ENCODE measurements around the gene ATP11A. TPM values are rescaled to one million over a fixed set of nuclear protein-coding genes. Genes with fewer than 3 reads are reported as not detected.

ATP11A gene
- total RNA-seq, 3 donors from 2014 or later: 15.5 to 28.7 (median 19.4) TPM

GRCh38 chr13:112776354-112776753, 86.5 kb downstream of the ATP11A start:
- TF ChIP-seq, protein P1, sequence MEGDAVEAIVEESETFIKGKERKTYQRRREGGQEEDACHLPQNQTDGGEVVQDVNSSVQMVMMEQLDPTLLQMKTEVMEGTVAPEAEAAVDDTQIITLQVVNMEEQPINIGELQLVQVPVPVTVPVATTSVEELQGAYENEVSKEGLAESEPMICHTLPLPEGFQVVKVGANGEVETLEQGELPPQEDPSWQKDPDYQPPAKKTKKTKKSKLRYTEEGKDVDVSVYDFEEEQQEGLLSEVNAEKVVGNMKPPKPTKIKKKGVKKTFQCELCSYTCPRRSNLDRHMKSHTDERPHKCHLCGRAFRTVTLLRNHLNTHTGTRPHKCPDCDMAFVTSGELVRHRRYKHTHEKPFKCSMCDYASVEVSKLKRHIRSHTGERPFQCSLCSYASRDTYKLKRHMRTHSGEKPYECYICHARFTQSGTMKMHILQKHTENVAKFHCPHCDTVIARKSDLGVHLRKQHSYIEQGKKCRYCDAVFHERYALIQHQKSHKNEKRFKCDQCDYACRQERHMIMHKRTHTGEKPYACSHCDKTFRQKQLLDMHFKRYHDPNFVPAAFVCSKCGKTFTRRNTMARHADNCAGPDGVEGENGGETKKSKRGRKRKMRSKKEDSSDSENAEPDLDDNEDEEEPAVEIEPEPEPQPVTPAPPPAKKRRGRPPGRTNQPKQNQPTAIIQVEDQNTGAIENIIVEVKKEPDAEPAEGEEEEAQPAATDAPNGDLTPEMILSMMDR (IDR thresholded peaks at IDR 0.05): no peak
- H3K4me3 ChIP-seq: no peak overlapping the region
- DNase-seq (no peak), ATAC-seq (no peak)
- H3K9me3 ChIP-seq: no peaks in the 10 kb centered on the region
- intact Hi-C loops (cut with DNase I, micrococcal nuclease): no loop called here
- no peaks in the 10 kb centered on the region for H3K36me3 ChIP-seq (ENCODE audit: low read depth)
- peaks cover 13% of the 10 kb centered on the region for H3K4me1 ChIP-seq (ENCODE audit: low read depth)

DNA sequence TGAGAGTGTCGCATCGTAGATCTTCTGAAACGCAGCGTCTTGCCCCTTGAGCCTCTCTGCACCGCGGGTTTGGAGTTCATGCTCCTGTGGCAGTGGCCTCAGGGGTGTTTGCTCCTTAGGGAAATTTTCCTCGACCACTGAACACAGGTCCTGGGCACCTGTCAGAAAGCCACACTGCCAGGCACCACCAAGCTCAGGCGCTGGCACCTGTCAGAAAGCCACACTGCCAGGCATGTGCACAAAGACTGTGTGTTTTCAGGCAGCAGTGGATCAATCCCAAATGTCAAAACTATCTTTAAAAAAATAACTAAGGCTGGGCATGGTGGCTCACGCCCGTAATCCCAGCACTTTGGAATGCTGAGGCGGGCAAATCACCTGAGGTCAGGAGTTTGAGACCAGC, 87.1 kb downstream of the ATP11A start:
- intact Hi-C loops (cut with DNase I, micrococcal nuclease): no loop called here
- Histone ChIP-seq H3K36me3 (ENCODE audit: low read depth) (no peaks in the 10 kb centered on the region), H3K9me3 (no peaks in the 10 kb centered on the region), H3K4me3 (no peak overlapping the region), H3K4me1 (ENCODE audit: low read depth) (peaks cover 6% of the 10 kb centered on the region)
- TF ChIP-seq, protein P1 (IDR thresholded peaks at IDR 0.05): no peak
- no peak for DNase-seq
- ATAC-seq: no peak

DNA sequence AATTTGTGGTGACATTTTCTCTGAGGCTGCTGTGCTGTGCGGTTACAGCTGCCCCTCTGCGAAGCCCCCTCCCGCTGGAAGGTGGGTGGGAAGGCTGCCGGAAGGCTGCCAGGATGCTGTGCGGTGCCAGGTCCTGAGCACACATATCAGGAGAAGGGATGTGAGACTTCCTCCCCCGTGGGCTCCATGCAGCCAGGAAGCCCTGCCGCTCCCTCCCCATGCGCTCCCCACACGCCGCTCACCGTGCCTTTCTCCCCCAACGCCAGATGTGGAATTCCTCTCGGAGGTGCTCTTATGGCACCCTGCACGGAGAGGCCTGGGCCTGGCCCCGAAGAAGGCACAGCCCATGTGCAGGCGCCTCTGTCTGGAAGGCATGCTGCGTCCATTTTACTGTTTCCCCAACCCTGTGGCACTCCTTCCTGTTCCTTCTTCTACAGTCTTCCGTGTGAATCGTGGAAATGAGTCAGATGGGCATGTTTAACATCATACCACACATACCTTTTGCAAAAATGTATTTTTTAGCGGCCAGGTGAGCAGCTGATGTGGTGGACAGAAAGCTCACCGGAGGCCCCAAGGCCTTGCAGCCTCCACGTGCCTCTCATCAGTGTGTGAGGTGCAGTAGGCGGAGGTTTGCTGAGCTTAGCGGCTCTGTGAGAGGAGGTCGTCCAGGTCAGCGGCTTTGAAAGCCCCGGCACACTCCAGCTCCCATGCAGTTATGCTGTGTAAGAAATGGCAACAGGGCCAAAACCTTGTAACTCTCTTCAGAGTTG, 88.0 kb downstream of the ATP11A start:
- DNase-seq (no peak), ATAC-seq (no peak)
- no peaks in the 10 kb centered on the region for H3K9me3 ChIP-seq
- no peaks in the 10 kb centered on the region for H3K36me3 ChIP-seq (ENCODE audit: low read depth)
- H3K4me3 ChIP-seq: no peak overlapping the region
- intact Hi-C loops (cut with DNase I, micrococcal nuclease): no loop called here
- peaks cover 4% of the 10 kb centered on the region for H3K4me1 ChIP-seq (ENCODE audit: low read depth)
- TF ChIP-seq, protein P1 (IDR thresholded peaks at IDR 0.05): no peak

DNA sequence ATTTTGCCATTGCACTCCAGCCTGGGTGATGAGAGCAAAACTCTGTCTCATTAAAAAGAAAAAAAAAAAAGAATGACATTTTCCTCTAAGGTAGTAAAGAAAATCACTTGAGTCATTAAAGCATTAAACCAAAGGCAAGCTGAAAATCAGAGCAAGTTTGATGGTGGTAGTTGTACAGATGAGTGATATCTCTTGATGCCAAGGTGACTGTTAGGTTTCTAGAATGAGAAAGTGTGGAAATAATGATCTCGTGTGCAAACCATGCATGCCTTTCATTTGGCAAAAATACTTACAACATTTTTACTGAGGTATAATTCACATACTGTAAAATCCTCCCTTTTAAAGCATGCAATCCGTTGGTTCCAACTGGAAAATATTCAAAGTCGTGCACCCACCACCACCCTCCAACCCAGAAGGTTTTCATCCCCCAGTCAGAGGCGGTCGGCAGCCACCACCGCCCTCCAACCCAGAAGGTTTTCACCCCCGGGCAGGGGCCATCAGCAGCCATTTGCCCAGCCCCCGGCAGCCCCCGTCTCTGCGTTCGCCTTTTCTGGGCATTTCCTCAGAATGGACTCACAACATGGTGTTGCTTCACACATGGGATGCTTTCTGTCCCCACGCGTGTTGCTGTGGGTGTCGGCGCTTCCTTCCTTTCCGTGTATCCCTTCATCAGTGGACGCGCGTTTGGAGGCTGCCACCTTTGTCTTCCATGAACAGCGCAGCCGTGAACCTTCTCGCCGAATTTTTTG, 90.2 kb downstream of the ATP11A start:
- no peak overlapping the region for H3K4me3 ChIP-seq
- intact Hi-C loops (cut with DNase I, micrococcal nuclease): no loop called here
- no peaks in the 10 kb centered on the region for H3K9me3 ChIP-seq
- H3K36me3 ChIP-seq (ENCODE audit: low read depth): no peaks in the 10 kb centered on the region
- ATAC-seq (no peak), DNase-seq (no peak)
- TF ChIP-seq, protein P1 (IDR thresholded peaks at IDR 0.05): no peak
- no peaks in the 10 kb centered on the region for H3K4me1 ChIP-seq (ENCODE audit: low read depth)

- H3K4me3 ChIP-seq: no peak overlapping the region
- no peak for DNase-seq
- intact Hi-C loops (cut with DNase I, micrococcal nuclease): no loop called here
Observed at GRCh38 chr13:112781287-112781686, 91.4 kb downstream of the ATP11A start.

More at GRCh38 chr13:112781287-112781686, 91.4 kb downstream of the ATP11A start:
- Histone ChIP-seq H3K9me3 (no peaks in the 10 kb centered on the region), H3K4me1 (ENCODE audit: low read depth) (no peaks in the 10 kb centered on the region), H3K36me3 (ENCODE audit: low read depth) (no peaks in the 10 kb centered on the region)
- TF ChIP-seq, protein P1 (IDR thresholded peaks at IDR 0.05): no peak
- ATAC-seq: no peak

All from mucosa of descending colon (tissue), 3 donors.